Activated CD4-positive, CD25-positive, alpha-beta regulatory T cell (primary cell): ENCODE results near the gene CCDC181.
A peak's percentile ranks its signal among the peaks of the same experiment; 100 is the strongest.

ENCODE experiments used
- DNase-seq, 4 experiments: peaks; one replicate each; lab custom pipeline; 2025; lab: John Stamatoyannopoulos, UW

The CCDC181 gene

DNA sequence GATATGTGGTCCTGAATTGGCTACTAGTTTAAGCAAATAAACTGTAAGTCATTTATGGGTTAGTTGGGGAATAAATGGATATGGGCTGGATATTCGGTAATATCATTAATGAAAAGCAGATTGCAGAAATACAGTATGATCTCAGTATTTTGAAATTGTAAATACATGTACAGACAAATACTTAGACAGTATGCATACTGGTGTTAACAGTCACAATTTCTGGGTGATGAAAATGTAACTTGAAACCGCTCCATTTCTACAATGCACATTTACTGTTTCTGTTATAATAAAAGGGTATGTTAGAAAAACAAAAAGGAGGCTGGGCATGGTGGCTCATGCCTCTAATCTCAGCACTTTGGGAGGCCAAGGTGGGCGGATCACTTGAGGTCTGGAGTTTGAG lies 31.3 kb downstream of the CCDC181 start:
- no peak for DNase-seq

- no peak for DNase-seq
Measured at GRCh38 chr1:169392406-169392805, 34.9 kb downstream of the CCDC181 start.

DNA sequence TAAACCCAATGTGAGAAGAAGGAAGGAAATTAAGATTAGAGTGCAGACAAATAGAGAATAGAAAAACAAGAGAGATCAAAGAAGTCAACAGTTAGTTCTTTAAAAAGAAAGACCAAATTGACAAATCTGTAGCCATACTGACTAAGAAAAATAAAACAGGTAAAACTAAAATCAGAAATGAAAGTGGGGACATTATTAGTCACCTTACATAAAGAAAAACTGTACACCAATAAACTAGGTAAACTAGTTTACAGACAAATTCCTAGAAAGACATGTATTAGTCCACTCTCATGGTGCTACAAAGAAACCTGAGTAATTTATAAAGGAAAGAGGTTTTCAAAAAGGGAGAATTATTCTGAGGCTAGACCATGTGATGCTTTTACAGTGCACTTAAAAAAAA lies 37.0 kb downstream of the CCDC181 start:
- DNase-seq = no peak

- no peak for DNase-seq
Measured at GRCh38 chr1:169387399-169387798, 39.9 kb downstream of the CCDC181 start.

GRCh38 chr1:169383449-169383848 lies 43.8 kb downstream of the CCDC181 start:
- DNase-seq = no peak

DNA sequence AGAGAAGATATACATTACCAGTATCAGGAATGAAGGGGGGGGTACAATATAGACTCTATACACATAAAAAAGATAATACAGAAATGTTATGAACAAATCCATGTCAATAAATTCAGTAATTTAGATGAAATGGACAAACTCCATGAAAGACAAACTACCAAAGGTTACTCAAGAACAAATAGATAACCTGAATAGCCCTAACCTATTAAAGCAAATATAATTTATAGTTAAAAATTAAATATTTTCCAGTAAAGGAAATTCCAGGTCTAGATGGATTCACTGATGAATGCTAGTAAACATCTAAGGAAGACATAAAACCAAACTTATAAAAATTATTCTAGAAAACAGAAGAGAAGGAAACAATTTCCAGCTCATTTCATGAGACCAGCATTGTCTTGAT lies 46.1 kb downstream of the CCDC181 start:
- no peak for DNase-seq

DNA sequence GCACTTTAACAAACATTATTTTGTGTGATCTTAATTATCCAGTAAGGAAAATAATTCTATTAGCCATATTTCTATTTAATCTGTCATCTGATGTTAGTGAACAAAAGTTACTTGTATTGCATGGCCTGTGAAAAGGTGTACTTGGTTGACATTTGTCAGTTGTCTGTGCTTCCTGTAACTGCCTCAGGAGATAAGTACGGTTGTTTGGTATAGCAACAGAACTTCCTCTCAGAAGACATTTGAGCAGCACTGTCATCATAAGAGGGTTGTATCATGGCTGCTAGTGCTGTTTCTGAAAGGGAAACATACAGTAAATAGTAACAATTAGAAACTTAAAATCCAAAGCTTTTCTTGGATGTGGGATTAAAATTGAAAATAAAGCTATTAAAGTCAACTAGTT lies 55.9 kb downstream of the CCDC181 start:
- no peak for DNase-seq

- peak in 1 of 4 experiments; percentile 5 for DNase-seq
Measured at GRCh38 chr1:169368406-169368769, 58.9 kb downstream of the CCDC181 start.

- peak; percentile 93 to 96 (median 94) for DNase-seq
Measured at GRCh38 chr1:169367686-169368405, 59.4 kb downstream of the CCDC181 start, which contains the start of the genes BLZF1 and NME7. BLZF1 (plus strand) TSS chr1:169368195; CDS start chr1:169369523, 1,328 bp downstream. NME7 (minus strand) TSS chr1:169367797; CDS start chr1:169367710, 87 bp downstream.

DNA sequence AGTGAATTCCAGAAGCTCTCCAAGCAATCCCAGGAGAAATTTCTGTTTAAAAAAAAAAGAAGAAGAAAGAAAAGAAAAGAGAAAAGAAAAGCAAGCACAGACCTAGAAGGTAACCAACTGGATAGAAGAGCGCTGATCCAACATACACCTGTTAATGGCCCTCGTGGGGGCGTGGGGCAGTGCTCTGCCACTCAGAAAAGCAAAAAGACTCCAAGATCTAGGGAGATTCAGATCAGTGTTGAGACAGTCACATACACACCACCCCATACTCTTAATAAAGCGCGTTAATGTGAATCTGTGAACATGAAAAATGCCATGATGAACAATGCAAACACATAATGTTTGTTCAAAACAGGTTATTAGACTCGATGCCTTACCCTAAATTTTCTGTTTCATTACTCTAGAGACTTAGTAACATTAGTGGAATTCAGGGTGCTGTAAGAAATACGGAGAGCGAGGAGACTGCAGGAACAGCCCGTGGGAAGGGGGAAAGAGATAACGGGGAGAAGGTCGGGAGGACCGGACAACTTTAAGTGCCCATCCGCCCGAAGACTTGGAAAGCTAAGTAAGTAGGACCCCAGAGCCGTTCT lies 60.1 kb downstream of the CCDC181 start:
- DNase-seq = no peak

- no peak for DNase-seq
Measured at GRCh38 chr1:169364948-169365347, 62.3 kb downstream of the CCDC181 start.

DNA sequence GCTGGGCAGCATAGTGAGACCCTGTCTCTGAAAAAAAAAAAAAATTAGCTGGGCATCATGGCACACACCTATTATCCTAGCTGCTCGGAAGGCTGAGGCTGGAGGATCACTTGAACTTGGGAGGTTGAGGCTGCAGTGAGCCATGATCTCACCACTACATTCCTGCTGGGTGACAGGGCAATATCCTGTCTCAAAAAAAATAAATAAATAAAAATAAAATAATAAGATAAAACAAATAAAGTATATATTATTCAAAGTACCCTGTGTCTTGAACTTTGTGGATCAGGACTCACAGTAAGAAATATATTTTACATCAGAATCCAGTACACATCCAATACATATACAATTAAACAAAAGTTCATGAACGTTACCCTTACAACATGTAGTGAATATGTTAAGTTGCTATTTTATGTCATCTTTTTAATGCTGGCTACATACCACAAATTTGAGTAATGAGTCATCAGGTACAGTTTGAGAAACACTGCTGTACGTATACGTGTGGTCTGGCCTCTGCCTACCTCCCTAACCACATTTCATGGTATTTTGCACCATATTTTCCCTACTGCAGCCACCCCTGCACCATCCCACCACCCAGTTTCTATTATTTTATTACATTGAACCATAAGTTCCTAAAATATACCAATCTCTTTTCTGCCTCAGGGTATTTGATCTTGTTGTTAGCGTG lies 64.1 kb downstream of the CCDC181 start:
- no peak for DNase-seq

- DNase-seq = no peak
Measured at GRCh38 chr1:169361281-169361680, 66.0 kb downstream of the CCDC181 start.

- DNase-seq = no peak
Measured at GRCh38 chr1:169360415-169360814, 66.9 kb downstream of the CCDC181 start.

DNA sequence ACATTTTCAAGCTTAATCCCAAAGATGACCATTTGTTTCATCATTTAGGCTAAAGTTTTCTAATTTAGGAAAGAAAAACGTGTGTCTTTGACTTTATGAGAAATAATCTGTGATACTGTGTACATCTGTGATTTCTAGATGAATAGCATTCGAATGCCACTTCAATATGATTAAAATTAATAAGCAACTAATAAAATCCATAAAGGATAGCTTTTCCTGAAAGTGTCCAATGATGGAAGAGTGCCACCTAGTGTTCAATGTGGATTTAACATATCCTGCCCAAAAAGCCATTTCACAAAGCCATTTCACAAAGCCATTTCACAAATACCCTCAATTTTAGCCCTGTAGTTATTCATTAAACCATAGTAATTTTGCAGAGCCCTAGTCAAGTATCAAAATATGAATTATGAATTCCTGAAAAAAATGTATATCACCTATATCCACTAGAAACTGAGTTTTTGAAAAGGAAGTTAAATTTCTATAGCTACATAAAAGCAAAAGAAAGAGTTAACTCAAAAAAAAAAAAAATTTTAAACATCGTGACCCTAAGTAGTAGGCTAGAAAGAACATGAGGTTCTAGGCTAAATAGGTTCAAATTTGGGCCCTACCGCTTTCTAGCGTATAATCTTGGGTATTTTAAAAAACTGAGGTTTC lies 78.8 kb downstream of the CCDC181 start:
- DNase-seq = peak in 1 of 4 experiments; percentile 2

DNA sequence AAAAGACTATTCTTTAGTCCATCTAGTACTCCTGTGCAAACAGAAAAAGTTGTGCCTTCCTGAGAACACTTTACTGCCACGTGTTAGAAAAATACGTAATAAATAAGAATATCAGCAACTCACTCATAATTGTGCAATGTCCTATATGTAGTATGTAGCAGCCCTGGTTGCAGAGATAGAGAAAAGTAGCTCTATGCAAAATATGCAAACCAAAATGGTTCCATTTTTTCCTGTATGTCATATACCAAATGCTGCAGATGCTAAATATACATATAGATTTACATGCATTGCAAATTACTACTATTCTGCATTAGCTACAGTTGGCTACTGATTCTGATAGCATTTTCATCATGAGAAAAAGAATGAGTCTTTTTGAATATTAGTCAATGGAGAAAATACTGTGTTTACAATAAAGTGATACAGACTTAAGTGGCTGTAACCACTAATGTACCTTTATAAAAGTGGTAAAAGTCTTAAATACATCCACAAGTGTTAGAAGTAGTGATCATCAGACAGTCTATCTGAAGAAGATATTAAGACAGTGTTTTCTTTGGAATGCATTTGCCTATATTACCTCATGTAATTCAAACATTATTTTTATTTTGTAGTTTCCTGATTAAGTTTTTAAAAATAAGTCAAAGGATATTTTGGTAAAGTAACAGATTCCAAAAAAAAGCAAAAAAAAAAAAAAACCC lies 79.4 kb downstream of the CCDC181 start:
- DNase-seq = no peak

GRCh38 chr1:169346036-169346589 lies 81.2 kb downstream of the CCDC181 start:
- no peak for DNase-seq

DNA sequence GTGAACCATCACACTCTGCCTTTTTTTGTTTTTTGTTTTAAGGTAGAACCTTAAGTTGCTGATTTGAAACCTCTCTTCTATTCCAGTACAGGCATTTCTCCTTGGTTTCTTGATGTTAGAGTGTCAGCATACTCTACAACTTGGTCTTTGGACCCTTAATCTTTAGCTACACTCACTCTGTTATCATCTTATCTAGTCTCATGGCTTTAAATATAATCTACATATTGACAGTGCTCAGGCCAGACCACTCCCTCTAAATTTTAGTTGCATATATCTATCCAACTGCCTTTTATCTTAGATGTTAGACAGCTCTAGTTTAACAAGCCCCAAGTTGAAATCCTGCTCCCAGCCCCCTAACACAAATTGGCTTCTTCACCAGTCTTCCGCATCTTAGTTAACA lies 81.8 kb downstream of the CCDC181 start:
- no peak for DNase-seq
